AG08396 (cell line): ENCODE results near the gene POLR2M.

Source experiments
- DNase-seq: peaks from one replicate; pipeline ENCODE4 v3.0.0; 2012; ENCODE audit warnings: low spot score, mixed read lengths

POLR2M gene

GRCh38 chr15:57706405-57707209, at the start of gene POLR2M:
POLR2M (plus strand) TSS chr15:57706714; CDS start chr15:57706843, 129 bp downstream.
- DNase-seq: peak; percentile 92

DNA sequence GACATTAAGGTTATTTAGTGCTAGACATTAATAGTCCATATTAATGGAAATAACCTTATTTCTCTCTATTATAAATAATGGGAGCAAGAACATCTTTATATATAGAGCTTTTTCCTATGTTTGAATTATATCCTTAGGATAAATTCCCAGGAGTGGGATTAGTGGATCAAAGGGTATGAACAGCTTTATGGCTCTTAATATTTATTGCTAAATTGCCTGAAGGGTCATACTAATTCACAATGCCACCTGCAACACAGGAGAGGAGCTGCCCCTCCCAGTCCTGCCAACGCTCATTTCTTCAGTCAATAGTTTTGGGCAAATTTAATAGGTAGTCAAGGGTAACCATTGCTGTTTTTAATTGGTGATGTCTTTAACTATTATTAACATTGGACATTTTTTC, 48.9 kb upstream of the POLR2M start:
- no peak for DNase-seq

GRCh38 chr15:57662091-57662744, 44.3 kb upstream of the POLR2M start:
- DNase-seq: no peak

DNA sequence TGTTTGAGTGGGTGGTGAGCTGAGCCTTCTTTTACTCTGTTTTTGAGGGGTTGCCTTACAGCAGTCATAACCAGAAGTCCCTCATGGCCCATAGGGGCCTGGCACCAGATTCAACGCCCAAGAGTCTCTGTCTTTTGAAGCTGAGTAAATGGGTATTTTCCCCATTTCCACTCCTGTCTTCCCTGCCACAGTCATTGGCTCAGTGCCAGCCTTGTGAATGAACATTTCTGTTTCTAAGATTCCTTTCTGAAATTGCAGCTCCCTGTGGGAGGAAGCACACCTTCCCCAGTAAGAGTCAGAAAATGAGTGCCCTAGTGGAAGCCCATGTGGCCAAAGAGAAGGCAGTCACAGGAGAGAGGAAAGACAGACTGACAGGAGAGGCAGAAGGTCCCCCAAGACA, 43.7 kb upstream of the POLR2M start:
- DNase-seq: no peak

DNA sequence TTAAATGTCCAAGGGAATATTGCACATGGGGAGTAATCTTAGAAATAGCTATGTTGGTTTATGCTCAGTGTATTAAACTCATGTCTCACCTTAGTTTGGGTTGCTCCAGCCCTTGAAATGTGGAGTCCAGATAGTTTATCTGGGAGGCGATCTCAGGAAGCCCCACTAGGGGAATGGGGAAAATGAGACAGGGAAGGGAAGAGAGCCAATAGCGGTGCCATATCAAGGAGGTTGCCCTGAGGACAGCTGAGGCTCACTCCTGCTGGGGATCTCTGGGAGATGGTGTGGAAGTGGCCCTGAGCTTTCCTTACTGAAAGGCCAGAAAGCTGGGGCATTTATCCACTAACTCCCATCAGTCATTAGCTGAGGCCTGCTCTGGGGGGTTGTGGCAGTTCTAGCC, 43.3 kb upstream of the POLR2M start:
- no peak for DNase-seq

DNA sequence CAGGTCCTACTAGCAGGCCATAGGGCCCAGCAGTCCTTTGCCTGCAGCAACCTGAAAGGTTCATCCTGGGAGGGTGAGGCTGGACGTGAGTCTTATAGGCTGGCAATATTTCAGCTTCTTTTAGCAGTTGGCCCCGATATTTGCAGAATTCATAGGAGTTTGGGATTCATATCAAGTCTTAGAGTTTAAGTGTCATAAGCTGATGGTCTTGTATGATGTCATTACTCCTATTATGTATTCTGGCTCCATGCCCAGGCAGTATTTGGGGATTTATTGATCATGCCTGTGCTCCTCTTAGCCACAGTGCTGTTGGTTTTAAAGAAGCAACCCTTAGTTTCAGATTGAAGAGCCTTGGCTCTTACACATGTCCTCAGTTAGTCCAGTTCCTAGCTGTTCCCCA, 41.3 kb upstream of the POLR2M start:
- no peak for DNase-seq

DNA sequence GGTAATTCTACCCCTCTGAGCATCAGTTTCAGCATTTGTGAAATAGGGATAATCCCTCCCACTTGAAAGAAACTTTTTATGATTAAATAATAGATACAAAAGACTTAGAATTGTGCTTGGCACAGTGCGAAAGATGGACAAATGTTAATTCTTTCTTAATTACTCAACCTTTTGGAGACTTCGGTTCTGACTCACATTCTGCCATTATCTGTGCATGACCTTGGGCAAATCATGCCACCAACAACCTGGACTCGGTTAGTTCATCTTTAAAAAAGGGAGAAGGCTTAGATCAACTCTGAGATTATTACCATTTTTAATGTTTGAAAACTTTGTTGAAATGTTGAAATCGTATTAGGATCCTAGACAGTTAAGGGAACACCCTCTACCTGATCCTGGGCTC, 40.6 kb upstream of the POLR2M start:
- DNase-seq: no peak

GRCh38 chr15:57667171-57667849, 39.2 kb upstream of the POLR2M start:
- peak; percentile 57 for DNase-seq

DNA sequence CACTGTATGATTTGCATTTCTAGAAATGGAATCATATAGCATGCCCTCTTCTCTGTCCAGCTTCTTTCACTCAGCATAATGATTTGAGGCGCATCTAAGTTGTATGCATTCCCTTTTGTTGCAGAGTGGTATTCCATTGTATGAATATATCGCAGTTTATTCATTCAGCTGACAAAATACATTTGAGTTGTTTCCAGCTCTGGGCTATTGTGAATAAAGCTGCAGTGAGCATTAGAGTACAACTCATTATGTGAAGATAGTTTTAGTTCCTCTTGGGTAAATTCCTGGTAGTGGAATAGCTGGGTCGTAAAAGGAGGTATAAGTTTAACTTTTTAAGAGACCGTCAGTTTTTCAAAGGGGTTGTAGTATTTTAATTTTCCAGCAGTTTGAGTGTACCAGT, 38.5 kb upstream of the POLR2M start:
- no peak for DNase-seq

DNA sequence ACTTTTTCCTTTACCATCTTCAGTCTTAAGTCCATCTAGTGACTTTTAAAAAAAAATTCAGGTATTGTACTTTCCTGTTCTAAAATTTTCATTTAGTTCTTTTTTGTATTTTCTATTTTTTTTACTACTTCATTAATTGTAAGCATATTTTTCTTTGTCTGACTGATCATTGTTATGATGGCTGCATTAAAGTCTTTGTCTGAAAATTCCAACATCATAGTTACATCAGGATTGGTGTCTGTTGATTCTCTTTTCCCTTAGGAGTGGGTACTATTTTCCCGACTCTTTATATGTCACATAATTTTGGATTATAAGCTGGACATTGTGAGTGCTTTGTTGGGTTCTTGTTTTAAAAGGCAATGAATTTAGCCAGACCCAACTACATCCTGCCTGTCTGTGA, 34.9 kb upstream of the POLR2M start:
- no peak for DNase-seq

DNA sequence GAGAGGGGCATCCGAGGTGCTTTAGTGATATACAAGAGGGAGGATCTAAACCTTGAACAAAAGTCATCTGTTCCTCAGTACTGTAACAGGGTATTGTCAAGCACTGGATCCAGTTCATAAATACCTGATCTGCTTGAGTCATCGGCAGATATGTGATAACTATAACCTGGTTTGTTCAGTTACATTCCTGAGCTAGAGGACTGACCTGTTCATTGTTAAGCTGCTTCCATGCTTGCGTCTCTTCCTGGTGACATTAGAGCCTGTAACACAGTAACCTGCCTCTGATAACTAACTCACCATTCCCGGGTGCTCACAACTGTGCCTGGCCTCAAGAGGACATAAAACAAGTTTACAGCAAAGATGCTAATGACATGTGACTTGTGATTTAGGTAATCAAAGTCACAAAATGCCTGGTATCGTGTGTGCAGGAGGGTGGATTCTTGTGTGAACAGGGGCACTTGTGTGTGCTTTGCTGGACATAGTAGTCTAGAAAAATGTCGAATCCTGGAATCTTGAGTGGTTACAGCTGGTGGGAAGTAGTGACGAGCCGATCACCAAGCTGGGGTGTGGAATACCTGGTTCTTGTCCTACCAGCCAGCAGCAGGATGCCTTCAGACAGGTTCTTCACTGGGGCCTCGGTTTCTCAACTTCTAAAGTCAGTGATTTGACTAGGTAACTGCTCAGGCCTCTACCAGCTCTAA, 30.9 kb upstream of the POLR2M start:
- no peak for DNase-seq

- no peak for DNase-seq
Observed at GRCh38 chr15:57676585-57676984, 29.9 kb upstream of the POLR2M start.

DNA sequence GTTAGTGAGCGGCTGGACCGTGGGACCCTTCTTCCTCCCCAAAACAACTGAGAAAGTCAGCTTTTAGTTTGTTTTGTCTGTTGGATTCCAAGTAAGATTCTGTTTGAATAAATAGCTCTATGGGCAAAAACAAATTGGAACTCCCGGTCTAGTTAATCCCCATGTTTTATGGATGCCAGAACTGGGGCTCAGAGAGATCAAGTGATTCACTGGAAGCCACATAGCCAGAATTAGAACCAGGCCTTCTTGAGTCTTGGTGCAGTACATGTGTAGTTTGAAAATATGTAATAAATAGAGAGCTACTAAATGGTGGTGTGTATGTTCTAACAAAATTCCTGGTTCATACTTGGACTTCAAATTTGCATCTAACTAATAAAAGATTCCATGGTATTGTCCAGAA, 29.3 kb upstream of the POLR2M start:
- DNase-seq: no peak

DNA sequence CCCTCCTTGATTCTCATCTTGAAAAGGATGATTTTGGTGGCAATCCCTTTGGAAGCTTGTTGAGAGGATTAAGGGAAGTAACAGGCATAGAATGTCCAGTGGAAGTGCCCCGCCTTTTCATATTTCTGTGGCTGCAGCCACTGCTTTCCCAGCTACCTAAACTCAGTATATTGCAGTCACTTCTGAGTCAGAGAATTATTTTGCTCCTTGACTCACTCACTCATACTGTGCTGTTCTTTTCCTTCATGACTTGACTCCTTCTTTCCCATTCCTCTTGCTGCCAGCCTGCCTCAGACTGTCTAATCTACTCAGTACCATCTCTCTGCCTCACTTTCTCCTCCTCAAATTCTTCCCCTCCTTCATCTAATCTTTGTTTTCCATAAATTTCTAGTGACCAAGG, 26.5 kb upstream of the POLR2M start:
- peak; percentile 35 for DNase-seq

DNA sequence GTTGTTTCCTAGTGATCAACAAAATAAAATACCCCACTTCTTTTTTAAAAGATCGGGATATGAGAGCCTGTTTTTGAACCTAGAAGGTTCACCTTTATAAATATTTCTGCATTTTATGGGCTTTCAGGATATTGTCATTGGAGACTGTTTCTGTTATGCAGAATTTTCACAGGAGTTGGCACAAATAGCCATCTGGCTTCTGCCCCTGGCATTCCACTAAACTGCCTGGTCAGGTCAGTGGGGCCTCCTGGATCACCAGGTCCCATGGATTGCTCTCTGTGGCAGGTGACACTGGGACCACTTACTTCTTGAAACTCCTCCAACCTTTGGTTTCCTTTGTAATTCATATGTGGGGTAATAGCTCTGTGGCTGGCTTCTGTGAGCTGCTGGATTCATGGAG, 25.5 kb upstream of the POLR2M start:
- no peak for DNase-seq

DNA sequence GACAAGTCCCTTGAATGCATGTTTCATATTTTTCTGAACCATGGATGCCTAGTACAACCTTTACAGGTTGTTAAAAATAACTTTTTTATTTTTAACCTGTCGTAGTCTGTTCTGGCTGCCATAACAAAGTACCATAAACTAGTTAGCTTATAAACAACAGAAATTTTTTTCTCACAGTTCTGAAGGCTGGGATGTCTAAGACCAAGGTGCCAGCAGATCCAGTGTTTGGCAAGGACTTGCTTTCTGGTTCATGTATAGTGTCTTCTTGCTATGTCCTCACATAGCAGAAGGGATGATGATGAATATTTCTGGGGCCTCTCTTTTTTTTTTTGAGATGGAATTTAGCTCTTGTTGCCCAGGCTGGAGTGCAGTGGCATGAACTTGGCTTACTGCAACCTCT, 23.0 kb upstream of the POLR2M start:
- DNase-seq: no peak

DNA sequence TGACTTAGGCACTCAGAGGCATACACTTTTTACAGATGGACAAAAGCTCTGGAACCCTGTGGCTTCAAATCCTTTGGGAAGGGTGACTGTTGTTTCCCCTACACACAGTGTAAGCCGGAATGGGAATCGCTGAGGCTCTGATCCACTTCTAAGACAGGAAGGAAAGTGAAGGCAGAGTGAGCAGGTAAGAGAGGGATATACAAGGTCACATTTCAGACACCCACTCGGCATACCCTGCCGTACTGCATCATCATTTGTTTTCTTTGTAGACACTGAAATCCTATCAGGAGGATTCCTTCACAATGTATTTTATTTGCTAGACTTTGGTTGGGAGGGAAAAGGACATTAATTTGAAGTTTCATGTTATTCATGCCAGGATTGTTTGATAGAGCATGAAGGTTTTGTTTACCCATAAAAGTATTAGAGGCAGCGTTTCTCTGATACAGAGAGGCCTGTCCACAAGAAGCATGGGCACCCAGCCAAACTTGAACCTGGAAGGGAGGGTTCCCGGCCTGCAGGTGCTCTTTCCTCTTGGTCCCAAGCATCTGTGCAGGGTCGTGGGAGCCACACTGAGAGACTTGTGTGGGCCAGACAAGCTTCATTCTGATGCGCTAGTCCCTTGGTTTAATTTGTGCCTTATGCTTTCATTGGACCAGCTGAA, 21.9 kb upstream of the POLR2M start:
- no peak for DNase-seq

DNA sequence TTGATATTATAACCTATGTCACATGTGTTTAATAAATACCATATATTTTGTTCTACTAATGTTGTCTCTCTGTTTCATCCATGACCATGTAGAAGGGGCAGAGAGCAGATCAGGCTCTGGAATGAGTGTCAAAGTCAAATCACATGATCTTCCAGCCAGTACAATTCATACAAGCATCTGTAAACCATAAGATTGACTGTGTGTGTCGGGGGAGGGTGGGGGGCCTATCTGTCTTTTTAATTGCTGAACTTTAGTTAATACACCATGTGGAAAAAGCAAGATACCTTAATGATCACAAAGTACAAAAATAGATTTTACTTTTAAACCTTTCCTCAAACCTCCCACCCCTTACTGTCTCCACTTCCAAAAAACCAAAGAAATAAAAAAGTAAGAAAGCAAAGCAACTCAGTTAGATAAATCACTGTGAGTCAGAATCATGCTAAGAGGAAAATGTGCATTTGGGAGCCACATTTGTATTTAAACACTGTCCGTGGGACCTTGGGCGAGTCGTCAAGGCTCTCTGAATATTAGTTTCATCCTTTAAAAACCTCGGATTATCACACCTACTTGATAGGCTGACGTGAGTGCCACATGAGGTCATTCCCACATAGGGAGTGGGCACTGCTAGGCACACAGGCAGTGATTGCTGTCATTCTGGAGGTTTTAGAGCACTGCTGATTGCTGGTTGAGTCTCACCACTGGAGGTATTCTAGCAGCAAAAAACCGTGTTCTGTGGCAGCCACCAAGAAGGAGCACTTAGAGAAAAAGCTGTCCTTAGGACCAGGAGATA, 21.0 kb upstream of the POLR2M start:
- no peak for DNase-seq

DNA sequence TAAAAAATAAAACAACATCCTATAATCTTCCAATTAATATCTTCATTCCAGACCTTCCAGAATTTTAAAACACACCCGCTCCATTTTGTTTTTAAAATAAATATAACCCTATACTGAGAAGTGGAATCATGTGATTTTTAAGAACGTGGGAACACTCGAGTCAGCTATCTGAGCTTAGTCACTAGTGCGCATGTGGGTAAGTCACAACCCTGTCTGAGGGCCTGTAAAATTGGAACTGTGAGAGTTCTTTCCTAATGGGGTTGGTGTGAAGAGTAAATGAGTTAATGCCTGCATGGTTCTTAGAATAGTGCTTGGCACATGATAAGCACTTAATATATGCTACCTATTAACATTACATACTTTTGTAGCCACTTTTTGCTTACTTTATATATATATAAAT, 19.9 kb upstream of the POLR2M start:
- no peak for DNase-seq

GRCh38 chr15:57690341-57690966, 16.1 kb upstream of the POLR2M start:
- DNase-seq: no peak

- DNase-seq: no peak
Observed at GRCh38 chr15:57691082-57691481, 15.4 kb upstream of the POLR2M start.
